Pancreas (tissue), 10 donors: ENCODE results near the gene VAPA. TPM values are rescaled to one million over a fixed set of nuclear protein-coding genes. Genes with fewer than 3 reads are reported as not detected.

Source experiments
- ATAC-seq, 4 donors: fragments of 200-7000 bp; cut with Tn5 transposase; one replicate each; pipeline versions ENCODE4 v1.8.0 to v1.9.1; 2020; ENCODE audit warnings: mild to moderate bottlenecking in 4 of 4, moderate library complexity in 4 of 4
- DNase-seq, 6 donors: peaks; one replicate each; pipeline ENCODE4 v3.0.0-alpha.2; 2020
- FAIRE-seq: peaks from 2 replicates; lab custom pipeline; 2012; peaks lifted over from hg19 to GRCh38; lab: Jason Lieb, UNC
- H3K27ac ChIP-seq, 4 donors: fragments of 200-600 bp; sonication (generic); 1 replicate in 3 of 4; 2 replicates in 1 of 4; pipeline versions ENCODE4 v1.5.0 to v1.8.0; 2020
- H3K27me3 ChIP-seq, 4 donors: fragments of 200-600 bp; one replicate each; pipeline ENCODE4 v1.8.0; 2021
- H3K36me3 ChIP-seq, 3 donors: fragments of 200-600 bp; sonication (generic) in 1 of 3; one replicate each; pipeline versions ENCODE4 v1.5.0 to v1.8.0; 2020 to 2021
- H3K4me1 ChIP-seq, 3 donors: fragments of 200-600 bp; one replicate each; pipeline ENCODE4 v1.8.0; 2021
- H3K4me3 ChIP-seq, 4 donors: fragments of 200-600 bp; sonication (generic) in 2 of 4; one replicate each; pipeline versions ENCODE4 v1.5.0 to v1.8.0; 2020 to 2021
- H3K9me3 ChIP-seq, 4 donors: fragments of 200-600 bp; one replicate each; pipeline ENCODE4 v1.8.0; 2021
- WGBS, 2 donors: extraction: QIAGEN DNeasy Blood & Tissue Kit; methylation state at CpG; one replicate each; pipeline ENCODE4 v1.1.7; 2013; 5-methylcytosine and 5-hydroxymethylcytosine counted together
- intact Hi-C, 3 donors: fragments of 100-400 bp; cut with DNase I; formaldehyde crosslinking; loops; one replicate each; pipeline versions ENCODE4 v1.11.1 to v1.14.2; 2022
- polyA plus RNA-seq, 2 donors: library from polyadenylated mRNA; stranded (reverse); fragments of 200-250 nt; gene quantifications; one replicate each; pipeline ENCODE4 v1.2.3, GENCODE V29; 2013
- total RNA-seq, 6 donors: library from RNA; stranded (reverse); fragmentation: NEBNext Ultra II Directional in 4 of 6; extraction: Animal tissue kit (Norgen Biotek cat#: 25700) in 4 of 6; gene quantifications; one replicate each; pipeline versions ENCODE4 v1.2.1 to v1.2.4, GENCODE V29; 2021 to 2023
- TF ChIP-seq, protein P1 (sequence below), 4 donors: fragments of 200-600 bp; sonication (generic) in 3 of 4; IDR thresholded peaks; one replicate each; pipeline versions ENCODE4 v1.5.0 to v1.8.0; 2021; ENCODE audit warnings: antibody characterized with exemption in 4 of 4
- donor health status: healthy with polysubstance abuse.
- donor health status: DM: no; HTN: no; CAD: no; lungs with moderate emphysema.
- donor health status: DM: no; HTN: no; CAD: no.
- donor health status: control.
- donor health status: control.
- donor health status: Bipolar disorder and iron deficiency.
- donor health status: DM: yes; HTN: yes; CAD: no.
- donor health status: DM: no; HTN: no; CAD: no.
- donor health status: DM: no; HTN: no; CAD: no.
- donor health status: DM: yes; HTN: yes; CAD: no.

Gene VAPA
- total and polyA plus RNA-seq, 8 donors, result 33.5 to 117 (median 97.4) TPM

DNA sequence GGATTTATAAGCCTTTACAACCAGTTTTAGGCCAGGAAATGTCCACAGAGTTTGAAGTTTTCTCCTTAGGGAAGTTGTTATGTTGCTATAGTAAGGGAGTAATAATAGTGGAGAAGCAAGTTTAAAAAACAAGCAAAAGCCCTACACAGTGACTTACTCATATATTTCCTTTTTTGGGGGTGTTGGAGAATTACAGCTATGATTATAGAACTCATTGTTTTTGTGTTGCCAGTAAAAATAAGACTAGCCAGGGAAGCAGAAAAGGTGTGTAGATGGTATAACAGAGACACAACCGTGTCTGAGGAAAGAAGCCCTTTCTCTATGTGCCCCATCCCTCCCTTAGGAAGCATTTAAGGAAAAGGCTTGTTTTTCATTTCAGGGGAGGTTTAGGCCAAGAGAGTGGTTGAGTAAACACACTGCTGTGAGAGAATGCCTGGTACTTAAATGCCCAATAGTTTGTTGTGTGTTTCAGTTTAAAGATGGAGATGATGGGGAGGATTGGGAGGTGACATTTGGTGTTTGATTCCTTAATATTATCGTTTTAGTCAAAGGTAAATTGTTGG lies 2.3 kb downstream of the VAPA start:
- Histone ChIP-seq H3K27me3 (no peaks in the 10 kb centered on the region), H3K9me3 (no peaks in the 10 kb centered on the region), H3K4me3 (peak overlapping the region in 2 of 4 donors; percentile 88 to 98), H3K36me3 (no peaks in the 10 kb centered on the region), H3K27ac (peak overlapping the region in 2 of 4 donors; percentile 98 to 100), H3K4me1 (peaks cover 19 to 54% (median 50%) of the 10 kb centered on the region in 3 donors)
- intact Hi-C loops, result no loop called here
- FAIRE-seq (no peak), DNase-seq (no peak), ATAC-seq (no peak)
- 5 to 8% methylated on average over 2 of the region's 2 CpGs for WGBS, 2 donors
- TF ChIP-seq, protein P1, sequence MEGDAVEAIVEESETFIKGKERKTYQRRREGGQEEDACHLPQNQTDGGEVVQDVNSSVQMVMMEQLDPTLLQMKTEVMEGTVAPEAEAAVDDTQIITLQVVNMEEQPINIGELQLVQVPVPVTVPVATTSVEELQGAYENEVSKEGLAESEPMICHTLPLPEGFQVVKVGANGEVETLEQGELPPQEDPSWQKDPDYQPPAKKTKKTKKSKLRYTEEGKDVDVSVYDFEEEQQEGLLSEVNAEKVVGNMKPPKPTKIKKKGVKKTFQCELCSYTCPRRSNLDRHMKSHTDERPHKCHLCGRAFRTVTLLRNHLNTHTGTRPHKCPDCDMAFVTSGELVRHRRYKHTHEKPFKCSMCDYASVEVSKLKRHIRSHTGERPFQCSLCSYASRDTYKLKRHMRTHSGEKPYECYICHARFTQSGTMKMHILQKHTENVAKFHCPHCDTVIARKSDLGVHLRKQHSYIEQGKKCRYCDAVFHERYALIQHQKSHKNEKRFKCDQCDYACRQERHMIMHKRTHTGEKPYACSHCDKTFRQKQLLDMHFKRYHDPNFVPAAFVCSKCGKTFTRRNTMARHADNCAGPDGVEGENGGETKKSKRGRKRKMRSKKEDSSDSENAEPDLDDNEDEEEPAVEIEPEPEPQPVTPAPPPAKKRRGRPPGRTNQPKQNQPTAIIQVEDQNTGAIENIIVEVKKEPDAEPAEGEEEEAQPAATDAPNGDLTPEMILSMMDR (IDR thresholded peaks at IDR 0.05), result no peak

DNA sequence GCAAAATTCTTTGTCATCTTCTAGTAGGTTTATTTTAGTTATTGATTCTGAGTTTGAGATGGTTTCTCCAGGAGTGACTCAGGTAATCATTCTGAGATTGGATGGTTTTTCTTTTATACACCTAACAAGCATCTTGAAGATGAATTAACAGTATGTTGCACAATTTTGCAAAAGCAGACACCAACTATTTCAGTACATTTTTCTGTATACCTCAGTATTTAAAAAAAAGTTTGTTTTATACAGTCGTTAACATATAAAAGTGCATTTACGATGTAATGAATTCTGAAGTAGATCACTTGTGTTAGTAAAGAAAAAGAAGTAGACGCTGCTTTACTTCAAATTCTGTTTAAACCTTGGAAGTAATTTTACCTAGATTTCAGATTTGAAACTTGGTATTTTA lies 3.0 kb downstream of the VAPA start:
- Histone ChIP-seq H3K4me1 (peaks cover 22 to 59% (median 57%) of the 10 kb centered on the region in 3 donors), H3K4me3 (no peak overlapping the region), H3K9me3 (no peaks in the 10 kb centered on the region), H3K27ac (peak overlapping the region in 2 of 4 donors; percentile 98 to 100), H3K36me3 (no peaks in the 10 kb centered on the region), H3K27me3 (no peaks in the 10 kb centered on the region)
- TF ChIP-seq, protein P1 (IDR thresholded peaks at IDR 0.05), result no peak
- WGBS, 2 donors, result 70 to 71% methylated on average over 3 of the region's 3 CpGs
- intact Hi-C loops, result no loop called here
- no peak for FAIRE-seq
- no peak for DNase-seq
- no peak for ATAC-seq

DNA sequence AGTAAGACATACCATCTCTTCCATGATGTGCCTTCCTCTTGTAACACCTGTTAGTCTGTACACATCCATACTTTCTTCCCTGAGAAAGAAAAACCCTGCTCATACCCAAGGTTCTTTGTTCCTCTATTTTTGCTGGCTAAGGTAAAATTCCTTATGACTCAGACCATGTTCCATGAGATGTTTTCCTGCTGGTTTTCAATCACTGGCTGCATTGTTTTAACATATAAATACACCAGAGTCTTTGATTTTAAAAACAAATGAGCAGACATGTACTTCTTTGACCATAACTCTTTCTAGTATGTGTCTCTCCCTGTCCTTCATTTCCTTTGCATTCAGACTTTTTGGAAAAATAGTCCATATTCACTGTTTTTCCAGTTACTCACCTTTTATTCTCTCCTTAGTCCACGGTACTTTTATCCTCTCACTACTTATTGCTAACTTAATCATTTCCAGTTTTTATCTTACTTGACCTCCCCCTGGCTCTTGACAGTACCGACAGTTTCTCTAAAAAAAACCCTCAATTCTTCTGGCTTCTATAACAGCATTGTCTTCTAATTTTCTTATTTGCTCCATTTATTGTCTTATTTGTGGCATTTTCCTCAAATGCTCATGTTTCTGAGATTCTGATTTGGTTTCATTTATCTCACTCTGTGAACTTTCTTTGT lies 4.3 kb downstream of the VAPA start:
- TF ChIP-seq, protein P1 (IDR thresholded peaks at IDR 0.05), result no peak
- Histone ChIP-seq H3K27me3 (no peaks in the 10 kb centered on the region), H3K36me3 (no peaks in the 10 kb centered on the region), H3K4me3 (no peak overlapping the region), H3K27ac (peak overlapping the region in 2 of 4 donors; percentile 9 to 24), H3K9me3 (no peaks in the 10 kb centered on the region), H3K4me1 (peaks cover 22 to 70% (median 69%) of the 10 kb centered on the region in 3 donors)
- DNase-seq, result no peak
- WGBS, 2 donors, result 8 to 9% methylated on average over 2 of the region's 2 CpGs
- intact Hi-C loops, result no loop called here
- no peak for ATAC-seq
- FAIRE-seq, result no peak

DNA sequence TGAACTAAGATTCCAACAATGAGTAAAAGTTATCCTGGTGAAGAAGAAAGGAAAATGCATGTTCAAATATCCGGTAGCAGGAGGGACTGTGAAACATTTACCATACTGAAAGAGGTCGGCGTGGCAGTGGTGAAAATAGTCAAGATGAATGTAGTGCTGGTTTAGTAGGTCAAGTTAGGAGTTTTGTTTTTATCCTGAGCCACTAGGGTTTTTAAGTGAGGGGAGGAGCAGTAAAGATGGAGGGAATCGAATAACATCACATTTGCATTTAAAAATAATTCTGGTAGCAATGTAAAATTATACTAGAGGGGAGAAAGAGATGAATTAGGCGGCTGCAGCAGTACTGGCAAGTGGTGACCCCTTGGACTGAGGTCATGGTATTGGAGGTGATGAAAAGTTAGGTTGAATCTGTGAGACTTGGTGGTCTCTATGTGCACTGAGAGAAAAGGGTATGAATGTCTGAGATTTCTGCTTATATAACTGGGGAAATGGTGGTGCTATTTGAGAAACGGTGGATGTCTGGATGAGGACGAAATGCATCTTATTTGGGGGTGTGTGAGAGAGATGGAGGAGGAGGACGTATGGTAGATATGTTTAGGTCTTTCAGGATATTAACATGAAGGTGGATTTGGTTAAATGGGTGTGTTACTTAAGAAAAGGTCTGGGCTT lies 5.9 kb downstream of the VAPA start:
- intact Hi-C loops, result no loop called here
- Histone ChIP-seq H3K27ac (no peak overlapping the region), H3K4me3 (no peak overlapping the region), H3K27me3 (no peaks in the 10 kb centered on the region), H3K36me3 (no peaks in the 10 kb centered on the region), H3K9me3 (no peaks in the 10 kb centered on the region), H3K4me1 (peaks cover 22 to 84% (median 81%) of the 10 kb centered on the region in 3 donors)
- TF ChIP-seq, protein P1 (IDR thresholded peaks at IDR 0.05), result no peak
- ATAC-seq (no peak), FAIRE-seq (no peak), DNase-seq (no peak)
- 70 to 72% methylated on average over 8 of the region's 8 CpGs for WGBS, 2 donors
